Stromal cell of bone marrow (primary cell): ENCODE data around the gene MUC5AC.
"Not testable (repeated sequence)": the region's sequence is repeated elsewhere in the genome, so short reads cannot be mapped to it uniquely, and the experiment has no call there.

ENCODE experiments used
- DNase-seq: peaks from one replicate; pipeline ENCODE4 v3.0.0-alpha.2; 2012; ENCODE audit warnings: low read depth

Gene MUC5AC

DNA sequence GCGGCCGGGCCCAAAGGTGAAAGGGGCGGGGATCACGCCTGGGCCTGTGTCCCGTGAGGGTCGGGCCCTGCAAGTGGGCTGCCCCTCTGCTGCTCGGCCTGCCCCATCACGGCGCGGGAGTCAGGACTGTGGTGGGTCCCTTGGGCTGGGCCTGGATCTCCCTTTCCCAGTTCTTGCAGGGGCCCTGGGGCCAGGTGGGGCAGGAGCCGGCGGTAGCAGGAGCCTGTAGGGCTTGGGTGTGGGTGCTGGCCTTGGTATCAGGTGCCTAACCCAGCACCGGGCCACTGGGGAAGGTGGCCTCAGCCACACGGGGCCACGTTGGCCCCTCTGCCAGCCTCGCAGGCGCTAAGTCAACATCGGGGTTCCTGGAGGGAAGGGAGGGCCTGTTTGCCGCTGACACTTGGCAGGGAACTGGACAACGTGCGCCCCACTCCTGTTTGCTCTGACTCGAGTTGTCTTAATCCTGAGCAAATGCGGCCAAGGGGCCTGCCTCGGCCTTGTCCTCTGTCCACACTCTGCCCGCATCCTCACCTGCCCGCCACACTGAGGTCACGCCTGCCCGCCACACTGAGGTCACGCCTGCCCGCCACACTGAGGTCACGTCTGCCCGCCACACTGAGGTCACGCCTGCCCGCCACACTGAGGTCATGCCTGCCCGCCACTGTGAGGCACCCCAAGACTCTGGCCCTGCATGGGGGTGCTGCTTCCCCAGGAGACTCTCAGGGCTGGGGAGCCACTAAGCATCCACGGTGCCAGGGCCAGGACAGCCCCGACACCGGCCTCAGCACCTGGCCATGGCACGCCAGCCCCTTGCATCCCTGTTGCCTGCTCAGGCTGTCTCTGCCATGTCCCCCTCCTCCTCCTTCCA, 50.9 kb downstream of the MUC5AC start:
- DNase-seq: no peak

GRCh38 chr11:1209371-1210057, 51.8 kb downstream of the MUC5AC start:
- DNase-seq: no peak

- DNase-seq: no peak
These were observed 54.1 kb downstream of the MUC5AC start for GRCh38 chr11:1211838-1212237.

- DNase-seq: not testable (repeated sequence)
These were observed 58.1 kb downstream of the MUC5AC start for GRCh38 chr11:1215826-1216225.

DNA sequence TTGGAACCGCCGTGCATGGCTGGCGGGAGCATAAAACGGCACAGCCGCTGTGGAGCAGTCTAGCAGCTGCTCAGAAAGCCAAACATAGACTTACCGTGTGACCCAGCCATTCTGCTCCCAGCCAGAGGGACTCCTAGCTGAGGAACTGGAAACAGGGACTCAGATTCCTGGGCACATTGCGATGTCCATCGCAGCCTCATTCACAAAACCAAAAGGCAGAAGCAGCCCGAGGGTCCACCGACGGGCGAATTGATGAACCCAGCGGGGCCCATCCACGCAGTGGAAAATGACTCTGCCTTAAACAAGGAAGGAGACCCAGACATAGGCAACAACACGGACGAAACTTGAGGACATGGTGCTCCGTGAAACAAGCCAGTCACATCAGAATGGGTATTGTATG, 59.4 kb downstream of the MUC5AC start:
- no peak for DNase-seq

DNA sequence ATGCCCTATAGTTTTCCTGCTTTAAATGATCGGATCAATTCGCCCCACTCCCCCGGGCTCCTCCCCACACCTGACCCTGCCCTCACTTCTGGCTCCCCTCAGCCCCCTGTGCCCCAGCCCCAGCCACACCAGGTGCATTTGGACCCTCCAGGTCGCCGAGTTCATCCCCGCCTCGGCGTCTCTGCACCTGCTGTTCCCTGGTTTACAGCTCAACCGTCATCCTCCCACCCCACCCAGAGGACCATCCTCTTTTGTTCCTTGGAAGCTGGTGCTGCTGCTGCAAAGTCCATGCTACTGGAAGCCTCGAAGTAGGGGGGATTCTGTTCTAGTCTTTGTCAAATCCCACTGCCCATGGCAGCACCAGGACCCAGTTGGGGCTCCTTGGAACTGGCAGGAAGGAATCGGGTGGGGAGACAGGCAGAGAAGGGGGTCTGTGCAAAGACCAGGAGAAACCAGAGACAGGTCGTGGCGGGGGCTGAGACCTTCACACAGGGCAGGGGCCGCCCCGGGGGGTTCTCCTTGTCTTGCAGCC, 60.6 kb downstream of the MUC5AC start:
- no peak for DNase-seq

- DNase-seq: no peak
These were observed 61.2 kb downstream of the MUC5AC start for GRCh38 chr11:1218788-1219445.

DNA sequence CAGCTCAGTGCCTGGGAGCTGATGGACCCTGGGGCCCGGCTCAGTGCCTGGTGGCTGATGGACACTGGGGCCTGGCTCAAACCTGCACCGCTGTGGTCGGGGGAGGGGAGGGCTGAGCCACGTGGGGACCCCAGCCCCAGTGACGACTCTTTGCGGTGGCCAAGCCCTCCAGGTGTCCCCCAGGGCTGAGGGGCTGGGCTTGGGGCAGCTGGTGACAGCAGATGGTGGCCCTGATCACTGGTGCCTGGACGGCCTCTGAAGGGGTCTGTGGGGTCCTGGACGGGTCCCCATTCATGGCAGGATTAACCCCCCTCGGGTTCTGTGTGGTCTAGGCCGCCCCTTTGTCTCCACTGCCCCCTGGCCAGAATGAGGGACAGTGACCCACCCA, 61.7 kb downstream of the MUC5AC start:
- no peak for DNase-seq

DNA sequence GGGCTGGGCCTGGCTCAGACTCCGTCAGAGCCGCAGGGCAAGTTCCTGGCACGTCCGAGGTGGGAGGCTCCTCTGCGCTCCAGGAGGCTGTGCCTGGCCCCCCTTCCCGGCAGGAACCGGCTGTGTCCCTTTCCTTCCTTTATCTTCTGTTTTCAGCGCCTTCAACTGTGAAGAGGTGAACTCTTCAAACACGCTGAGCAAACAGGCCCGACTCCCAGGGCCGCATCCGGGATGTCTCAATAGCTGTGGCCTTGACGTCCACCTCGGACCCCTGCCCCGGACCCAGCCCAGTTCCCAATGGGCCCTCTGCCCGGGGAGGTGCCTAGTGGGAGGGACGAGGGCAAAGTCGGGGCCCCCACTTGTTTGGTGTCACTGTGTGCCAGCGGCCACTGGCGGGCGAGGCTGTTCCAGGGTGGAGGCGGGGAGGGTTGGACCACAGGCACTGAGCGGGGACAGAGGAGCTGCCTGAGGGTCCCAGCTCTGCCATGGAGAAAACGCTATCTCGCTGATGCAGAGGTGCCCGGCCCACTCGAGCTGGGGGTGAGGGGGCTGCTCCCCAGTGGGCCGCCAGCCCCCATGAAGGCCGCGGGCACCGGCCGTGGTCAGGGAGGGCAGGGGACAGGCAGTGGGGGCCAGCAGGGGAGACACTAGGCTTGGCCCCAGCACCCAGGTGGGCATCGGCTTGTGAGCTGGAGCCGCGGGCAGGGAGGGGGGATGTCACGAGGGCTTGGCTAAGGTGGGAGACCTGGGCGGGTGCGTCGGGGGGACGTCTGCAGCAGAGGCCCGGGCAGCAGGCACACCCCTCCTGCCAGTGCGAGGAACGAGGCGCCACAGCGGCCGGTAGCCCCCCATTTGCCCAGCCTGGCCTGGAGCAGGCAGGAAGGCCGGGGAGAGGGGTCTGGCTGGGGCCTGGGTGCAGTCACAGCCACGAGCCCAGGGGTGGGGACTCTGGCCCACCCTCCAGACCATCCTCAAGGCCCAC, 62.4 kb downstream of the MUC5AC start:
- no peak for DNase-seq

GRCh38 chr11:1220941-1221721, 63.4 kb downstream of the MUC5AC start:
- no peak for DNase-seq

- DNase-seq: no peak
These were observed 64.1 kb downstream of the MUC5AC start for GRCh38 chr11:1221848-1222311.

DNA sequence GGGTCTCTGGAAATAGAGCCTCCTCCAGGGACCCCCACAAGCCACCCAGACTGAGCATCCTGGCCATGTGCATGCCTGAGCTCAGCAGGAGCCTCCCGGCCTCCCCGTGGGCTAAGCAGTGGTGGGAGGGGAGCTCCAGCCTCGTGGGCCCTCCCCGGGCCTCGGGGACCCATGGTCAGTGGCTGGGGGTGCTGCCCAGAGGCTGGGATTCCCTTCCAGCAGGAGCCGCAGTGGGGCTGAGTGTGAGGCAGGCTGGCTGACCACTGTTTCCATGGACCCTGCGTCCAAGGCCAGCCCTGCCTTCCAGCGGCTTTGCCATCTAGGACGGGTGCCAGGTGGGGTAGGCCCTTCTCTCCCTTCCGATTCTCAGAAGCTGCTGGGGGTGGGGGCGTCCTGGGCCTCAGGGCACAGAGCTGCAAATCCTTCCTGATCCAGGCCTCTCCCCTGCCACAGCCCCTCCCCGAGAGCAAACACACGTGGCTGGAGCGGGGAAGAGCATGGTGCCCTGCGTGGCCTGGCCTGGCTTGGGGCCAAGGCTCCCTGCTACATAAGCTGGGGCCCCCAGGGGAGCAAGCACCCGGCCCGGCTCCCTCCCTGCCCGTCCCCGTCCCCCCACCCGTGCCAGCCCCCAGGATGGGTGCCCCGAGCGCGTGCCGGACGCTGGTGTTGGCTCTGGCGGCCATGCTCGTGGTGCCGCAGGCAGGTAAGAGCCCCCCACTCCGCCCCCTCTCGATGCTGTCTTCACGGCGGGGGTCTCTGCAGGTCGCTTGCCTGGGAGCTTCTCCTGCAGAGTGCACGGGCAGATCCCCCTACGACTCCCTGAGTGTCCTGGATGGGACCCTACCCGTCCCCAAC, 65.0 kb downstream of the MUC5AC start, which contains the start of gene MUC5B:
Gene MUC5B, plus strand, starts transcription at position 576 of the 855 bp plus-strand sequence. Its CDS starts 58 bp downstream, at position 634.
- DNase-seq: no peak

- no peak for DNase-seq
These were observed 65.8 kb downstream of the MUC5AC start for GRCh38 chr11:1223346-1224110.

GRCh38 chr11:1224111-1224490, 66.3 kb downstream of the MUC5AC start:
- no peak for DNase-seq

DNA sequence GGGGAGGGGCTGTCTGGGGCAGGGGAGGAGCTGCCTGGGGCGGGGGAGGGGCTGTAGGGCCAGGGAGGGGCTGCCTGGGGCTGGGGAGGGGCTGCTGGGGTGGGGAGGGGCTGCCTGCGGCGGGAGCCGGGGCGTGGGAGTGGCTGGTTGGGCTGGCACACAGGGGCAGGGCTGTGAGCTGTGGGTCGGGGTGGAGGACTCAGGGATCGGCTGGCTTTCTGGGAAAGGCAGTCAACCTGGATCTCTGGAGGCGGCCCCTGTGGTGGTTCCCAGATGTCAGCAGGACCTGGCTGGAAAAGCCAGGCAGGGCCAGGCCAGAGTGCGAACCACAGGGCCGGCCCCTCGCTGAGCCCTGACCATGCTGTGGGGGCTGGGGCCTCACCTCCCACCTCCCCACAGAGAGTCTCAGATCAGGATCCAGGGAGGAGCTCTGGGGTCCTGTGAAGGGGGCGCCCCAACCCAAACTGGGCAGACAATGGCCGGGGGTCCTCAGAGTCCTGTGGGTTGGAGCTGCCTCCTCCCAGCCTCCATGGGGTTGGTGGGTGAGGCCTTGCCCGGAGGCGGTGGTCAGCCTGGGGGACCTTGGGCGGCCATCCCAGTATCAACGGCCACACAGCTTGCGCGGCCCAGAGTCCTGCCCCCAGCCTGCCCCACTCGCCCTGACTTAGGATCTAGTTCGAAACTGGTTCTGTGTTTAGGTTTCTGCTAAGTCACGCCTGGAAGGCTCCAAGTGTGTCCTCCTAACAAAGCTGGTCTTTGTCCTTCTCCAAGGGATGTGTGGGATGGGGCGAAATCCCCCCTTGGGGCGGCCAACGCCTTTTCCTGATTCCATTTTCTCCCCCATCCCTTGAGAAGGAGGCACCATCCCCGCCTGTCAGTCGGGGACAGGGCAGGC, 67.0 kb downstream of the MUC5AC start:
- no peak for DNase-seq

DNA sequence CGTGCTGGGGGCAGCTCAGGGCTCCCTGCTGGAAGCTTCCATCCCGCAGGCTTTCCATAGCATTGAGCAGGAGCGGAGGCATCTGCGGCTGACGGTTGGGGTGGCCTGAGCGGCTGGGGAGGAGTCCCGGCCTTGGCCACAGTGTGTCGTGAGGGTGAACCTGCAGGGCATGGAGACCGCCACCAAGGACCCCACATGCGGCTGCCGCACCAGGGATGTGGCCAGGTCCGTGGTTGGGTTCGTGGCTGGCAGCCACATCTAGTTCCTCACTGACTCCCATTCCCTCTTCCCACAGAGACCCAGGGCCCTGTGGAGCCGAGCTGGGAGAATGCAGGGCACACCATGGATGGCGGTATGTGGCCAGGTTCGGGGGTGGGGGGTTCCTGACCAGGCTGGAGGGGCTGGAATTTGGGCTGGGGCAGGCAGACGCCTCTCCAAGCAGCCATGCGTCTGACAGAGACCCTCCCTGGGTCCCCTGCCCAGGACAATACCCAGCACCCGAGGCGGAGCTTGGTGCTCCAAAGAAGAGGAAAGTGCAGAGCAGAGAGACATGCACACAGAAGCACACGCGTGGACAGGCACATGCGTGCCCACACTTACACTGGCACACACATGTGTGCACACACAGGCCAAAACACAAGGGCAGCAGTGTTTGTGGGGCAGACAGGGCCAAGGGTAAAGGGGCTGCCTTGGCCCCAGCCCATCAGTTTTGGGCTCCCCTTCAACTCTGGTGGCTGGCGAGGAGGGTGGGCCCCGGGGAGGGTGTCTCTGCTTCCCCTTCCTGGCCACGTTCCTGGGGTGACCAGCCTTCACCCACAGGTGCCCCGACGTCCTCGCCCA, 67.9 kb downstream of the MUC5AC start:
- no peak for DNase-seq
